Upper lobe of left lung (tissue), 6 donors: Measurements from ENCODE around the gene SLC8B1. TPM values are rescaled to one million over a fixed set of nuclear protein-coding genes. Genes with fewer than 3 reads are reported as not detected.

Experiments used
- ATAC-seq, 2 donors: fragments of 200-7000 bp; cut with Tn5 transposase; one replicate each; pipeline ENCODE4 v1.9.1; 2022; ENCODE audit warnings: mild to moderate bottlenecking in 2 of 2, moderate library complexity in 2 of 2; ENCODE audit not compliant: low FRiP score in 2 of 2
- DNase-seq, 2 donors: peaks; one replicate each; pipeline ENCODE4 v3.0.0-alpha.2; 2019 to 2020
- H3K27ac ChIP-seq, 4 donors: fragments of 200-600 bp; sonication (generic); one replicate each; pipeline ENCODE4 v1.5.1; 2016 to 2019
- H3K27me3 ChIP-seq, 4 donors: fragments of 200-600 bp; sonication (generic); one replicate each; pipeline ENCODE4 v1.5.1; 2017 to 2019
- H3K36me3 ChIP-seq, 4 donors: fragments of 200-600 bp; sonication (generic); one replicate each; pipeline ENCODE4 v1.5.1; 2016 to 2019
- H3K4me1 ChIP-seq, 4 donors: fragments of 200-600 bp; sonication (generic); one replicate each; pipeline ENCODE4 v1.5.1; 2018 to 2019
- H3K4me3 ChIP-seq, 4 donors: fragments of 200-600 bp; sonication (generic); one replicate each; pipeline ENCODE4 v1.5.1; 2017 to 2019; ENCODE audit warnings: mild to moderate bottlenecking in 2 of 4, moderate library complexity in 1 of 4
- H3K9me3 ChIP-seq, 4 donors: fragments of 200-600 bp; sonication (generic); one replicate each; pipeline ENCODE4 v1.5.1; 2018 to 2019
- CTCF ChIP-seq, 6 experiments: fragments of 450-650 bp in 4 of 6; fragments of 200-600 bp in 2 of 6; sonication (generic) in 2 of 6; IDR thresholded peaks; one replicate each; pipeline ENCODE4 v1.5.1; 2016 to 2019; ENCODE audit warnings: antibody characterized with exemption in 6 of 6
- EP300 ChIP-seq, 4 donors: sonication (generic); formaldehyde crosslinking; IDR thresholded peaks; one replicate each; pipeline ENCODE4 v1.5.1; 2017; ENCODE audit warnings: antibody characterized with exemption in 4 of 4, control low read depth in 2 of 4
- POLR2A ChIP-seq, 4 donors: fragments of 450-650 bp; IDR thresholded peaks; one replicate each; pipeline ENCODE4 v1.5.1; 2016 to 2017; ENCODE audit warnings: antibody characterized with exemption in 4 of 4, mild to moderate bottlenecking in 2 of 4
- POLR2AphosphoS5 ChIP-seq, 2 donors: sonication (generic); formaldehyde crosslinking; IDR thresholded peaks; one replicate each; pipeline ENCODE4 v1.5.1; 2017; ENCODE audit warnings: antibody characterized with exemption in 2 of 2
- WGBS, 2 donors: methylation state at CpG; one replicate each; pipeline ENCODE4 v1.1.5; 2017 to 2018; 5-methylcytosine and 5-hydroxymethylcytosine counted together
- total RNA-seq, 6 donors: library from RNA; depleted of rRNA in 4 of 6; stranded (reverse); fragments of >200 nt in 4 of 6; gene quantifications; one replicate each; pipeline versions ENCODE4 v1.1.0 to v1.2.1, GENCODE V29; 2016 to 2021
- donor health status: DM: no; HTN: no; CAD: no; lungs with moderate emphysema.
- donor health status: DM: no; HTN: yes; CAD: no; lungs with severe emphysema.

The SLC8B1 gene
- total RNA-seq, 6 donors from 2014 or later: 35.9 to 189 (median 44.5) TPM

GRCh38 chr12:113347107-113347506 lies 12.2 kb upstream of the SLC8B1 start:
- Histone ChIP-seq H3K27me3 (no peaks in the 10 kb centered on the region), H3K4me3 (no peak overlapping the region), H3K27ac (no peak overlapping the region), H3K9me3 (no peaks in the 10 kb centered on the region), H3K4me1 (no peaks in the 10 kb centered on the region), H3K36me3 (no peaks in the 10 kb centered on the region)
- TF ChIP-seq POLR2AphosphoS5 (IDR thresholded peaks at IDR 0.05): no peak
- no peak for TF ChIP-seq POLR2A (IDR thresholded peaks at IDR 0.05)
- TF ChIP-seq EP300 (IDR thresholded peaks at IDR 0.05): no peak
- TF ChIP-seq CTCF (IDR thresholded peaks at IDR 0.05): no peak
- no peak for DNase-seq
- no peak for ATAC-seq
- WGBS, 2 donors: 92 to 94% methylated on average over 3 of the region's 3 CpGs

- H3K9me3 ChIP-seq: no peaks in the 10 kb centered on the region
- TF ChIP-seq CTCF (IDR thresholded peaks at IDR 0.05): no peak
- TF ChIP-seq POLR2A (IDR thresholded peaks at IDR 0.05): no peak
- TF ChIP-seq POLR2AphosphoS5 (IDR thresholded peaks at IDR 0.05): no peak
- TF ChIP-seq EP300 (IDR thresholded peaks at IDR 0.05): no peak
- no peak overlapping the region for H3K27ac ChIP-seq
- H3K4me1 ChIP-seq: no peaks in the 10 kb centered on the region
- H3K27me3 ChIP-seq: no peaks in the 10 kb centered on the region
- 79 to 87% methylated on average over 5 of the region's 5 CpGs for WGBS, 2 donors
- H3K36me3 ChIP-seq: no peaks in the 10 kb centered on the region
- ATAC-seq (peak; percentile 24 to 47), DNase-seq (no peak)
- no peak overlapping the region for H3K4me3 ChIP-seq
These were observed 11.4 kb upstream of the SLC8B1 start for GRCh38 chr12:113346353-113346752.

DNA sequence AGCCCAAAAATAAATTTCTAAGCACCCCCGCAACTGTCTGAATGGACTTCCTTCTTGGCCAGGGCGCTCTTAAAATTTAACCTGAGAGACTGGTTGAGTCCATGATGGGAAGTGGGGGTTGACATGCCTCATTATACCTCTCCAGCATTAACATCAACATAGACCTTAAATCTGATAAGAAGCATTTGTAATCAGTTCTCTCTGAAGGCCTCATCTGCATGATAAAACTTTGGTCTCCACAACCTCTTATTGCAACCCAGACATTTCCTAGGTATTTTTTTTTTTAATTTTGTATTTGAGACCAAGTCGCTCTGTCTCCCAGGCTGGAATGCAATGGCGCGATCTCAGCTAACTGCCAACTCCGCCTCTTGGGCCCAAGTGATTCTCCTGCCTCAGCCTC lies 10.4 kb upstream of the SLC8B1 start:
- Histone ChIP-seq H3K27me3 (no peaks in the 10 kb centered on the region), H3K27ac (no peak overlapping the region), H3K4me1 (no peaks in the 10 kb centered on the region), H3K9me3 (no peaks in the 10 kb centered on the region), H3K36me3 (no peaks in the 10 kb centered on the region), H3K4me3 (no peak overlapping the region)
- DNase-seq (no peak), ATAC-seq (no peak)
- WGBS, 2 donors: 90 to 95% methylated on average over 6 of the region's 6 CpGs
- TF ChIP-seq POLR2A (IDR thresholded peaks at IDR 0.05) (no peak), CTCF (IDR thresholded peaks at IDR 0.05) (no peak), POLR2AphosphoS5 (IDR thresholded peaks at IDR 0.05) (no peak), EP300 (IDR thresholded peaks at IDR 0.05) (no peak)

DNA sequence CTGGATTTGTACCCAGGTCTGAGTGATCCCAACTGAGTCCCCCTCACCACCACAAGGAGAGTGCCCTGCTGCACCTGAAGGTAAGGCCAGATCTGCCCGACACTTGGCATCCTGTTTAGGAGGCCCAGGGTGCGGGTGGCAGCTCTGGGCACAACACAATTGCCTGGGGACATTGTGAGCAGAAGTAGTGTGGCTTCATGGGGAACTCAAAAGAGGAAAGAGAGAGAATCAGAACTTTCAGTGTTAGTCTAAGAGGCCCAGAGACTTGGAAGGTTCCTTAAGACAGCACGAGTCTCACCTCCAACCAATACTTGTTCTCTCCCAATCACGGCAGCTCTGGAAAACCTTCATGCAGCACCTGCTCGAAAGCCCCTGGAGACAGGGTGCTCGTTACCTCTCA lies 6.6 kb upstream of the SLC8B1 start:
- Histone ChIP-seq H3K27me3 (no peaks in the 10 kb centered on the region), H3K36me3 (no peaks in the 10 kb centered on the region), H3K27ac (no peak overlapping the region), H3K4me1 (no peaks in the 10 kb centered on the region), H3K9me3 (no peaks in the 10 kb centered on the region), H3K4me3 (no peak overlapping the region)
- 77 to 80% methylated on average over 6 of the region's 6 CpGs for WGBS, 2 donors
- DNase-seq: no peak
- TF ChIP-seq EP300 (IDR thresholded peaks at IDR 0.05): no peak
- TF ChIP-seq POLR2A (IDR thresholded peaks at IDR 0.05): no peak
- no peak for TF ChIP-seq CTCF (IDR thresholded peaks at IDR 0.05)
- no peak for TF ChIP-seq POLR2AphosphoS5 (IDR thresholded peaks at IDR 0.05)
- ATAC-seq: peak in 1 of 2 donors; percentile 6

DNA sequence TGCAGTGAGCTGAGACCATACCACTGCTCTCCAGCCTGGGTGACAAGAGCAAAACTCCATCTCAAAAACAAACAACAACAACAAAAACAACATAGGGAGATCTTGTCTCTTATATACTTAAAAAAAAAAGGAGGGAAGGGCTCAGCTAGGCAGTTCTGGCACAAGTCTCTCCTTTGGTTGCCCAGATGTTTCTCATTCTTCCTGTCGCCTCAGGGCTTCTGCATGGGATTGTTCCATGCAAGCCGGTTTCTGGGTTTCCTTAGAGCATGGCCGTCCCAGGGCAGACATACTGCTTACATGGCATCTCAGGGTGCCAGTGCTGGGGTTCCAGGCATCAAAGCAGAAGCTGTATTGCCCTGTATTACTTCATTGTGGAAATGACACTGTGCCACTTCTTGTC lies 5.2 kb upstream of the SLC8B1 start:
- TF ChIP-seq POLR2AphosphoS5 (IDR thresholded peaks at IDR 0.05) (no peak), CTCF (IDR thresholded peaks at IDR 0.05) (no peak), EP300 (IDR thresholded peaks at IDR 0.05) (no peak), POLR2A (IDR thresholded peaks at IDR 0.05) (no peak)
- no peaks in the 10 kb centered on the region for H3K36me3 ChIP-seq
- no peak for DNase-seq
- H3K27me3 ChIP-seq: no peaks in the 10 kb centered on the region
- 66 to 93% methylated on average over 3 of the region's 3 CpGs for WGBS, 2 donors
- H3K27ac ChIP-seq: no peak overlapping the region
- ATAC-seq: no peak
- H3K9me3 ChIP-seq: no peaks in the 10 kb centered on the region
- no peak overlapping the region for H3K4me3 ChIP-seq
- H3K4me1 ChIP-seq: peaks cover 0 to 8% (median 7%) of the 10 kb centered on the region in 4 donors
